Hematopoietic multipotent progenitor cell treated with erythropoietin and hydrocortisone succinate and interleukin-3 and kit ligand, for 17 days (in vitro differentiated cells): ENCODE measurements around the gene STX1B.

Experiments used
- DNase-seq: peaks from one replicate; pipeline ENCODE4 v3.0.0-alpha.2; 2015; ENCODE audit warnings: low spot score

The STX1B gene

DNA sequence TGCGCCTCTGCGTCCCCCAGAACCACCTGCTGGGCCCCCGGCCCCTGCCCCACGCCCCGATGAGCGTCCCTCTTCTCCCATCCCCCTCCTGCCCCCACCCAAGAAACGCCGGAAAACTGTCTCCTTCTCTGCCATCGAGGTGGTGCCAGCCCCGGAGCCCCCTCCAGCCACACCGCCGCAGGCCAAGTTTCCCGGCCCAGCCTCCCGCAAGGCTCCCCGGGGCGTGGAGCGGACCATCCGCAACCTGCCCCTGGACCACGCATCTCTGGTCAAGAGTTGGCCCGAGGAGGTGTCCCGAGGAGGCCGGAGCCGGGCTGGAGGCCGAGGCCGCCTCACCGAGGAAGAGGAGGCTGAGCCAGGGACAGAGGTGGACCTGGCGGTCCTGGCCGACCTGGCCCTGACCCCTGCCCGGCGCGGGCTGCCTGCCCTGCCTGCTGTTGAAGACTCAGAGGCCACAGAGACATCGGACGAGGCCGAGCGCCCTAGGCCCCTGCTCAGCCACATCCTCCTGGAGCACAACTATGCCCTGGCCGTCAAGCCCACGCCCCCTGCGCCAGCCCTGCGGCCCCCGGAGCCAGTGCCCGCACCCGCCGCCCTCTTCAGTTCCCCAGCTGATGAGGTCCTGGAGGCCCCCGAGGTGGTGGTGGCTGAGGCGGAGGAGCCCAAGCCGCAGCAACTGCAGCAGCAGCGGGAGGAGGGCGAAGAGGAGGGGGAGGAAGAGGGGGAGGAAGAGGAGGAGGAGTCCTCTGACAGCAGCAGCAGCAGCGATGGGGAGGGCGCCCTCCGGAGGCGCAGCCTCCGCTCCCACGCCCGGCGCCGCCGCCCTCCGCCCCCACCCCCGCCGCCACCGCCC lies 31.0 kb downstream of the STX1B start:
- DNase-seq: no peak

DNA sequence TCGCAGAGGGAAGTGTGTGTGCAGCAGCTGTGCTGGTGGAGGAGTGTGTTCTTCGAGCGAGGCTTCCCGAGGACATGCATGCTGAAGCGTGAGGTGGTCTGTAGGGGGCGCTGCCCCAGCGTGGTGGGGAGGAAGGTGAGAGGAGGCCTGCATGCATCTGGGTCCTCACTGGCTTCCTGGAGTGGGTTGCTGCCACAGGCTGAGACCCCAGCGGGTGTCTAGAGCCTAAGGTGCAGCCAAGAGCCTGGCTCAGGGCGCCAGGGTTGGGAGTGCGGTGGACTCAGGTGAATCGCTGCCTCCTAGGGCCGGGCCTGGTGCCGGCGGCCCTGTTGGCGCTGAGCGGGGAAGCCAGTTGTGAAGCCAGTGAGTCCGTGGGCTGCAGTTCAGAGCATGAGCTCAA lies 32.9 kb downstream of the STX1B start:
- DNase-seq: no peak

DNA sequence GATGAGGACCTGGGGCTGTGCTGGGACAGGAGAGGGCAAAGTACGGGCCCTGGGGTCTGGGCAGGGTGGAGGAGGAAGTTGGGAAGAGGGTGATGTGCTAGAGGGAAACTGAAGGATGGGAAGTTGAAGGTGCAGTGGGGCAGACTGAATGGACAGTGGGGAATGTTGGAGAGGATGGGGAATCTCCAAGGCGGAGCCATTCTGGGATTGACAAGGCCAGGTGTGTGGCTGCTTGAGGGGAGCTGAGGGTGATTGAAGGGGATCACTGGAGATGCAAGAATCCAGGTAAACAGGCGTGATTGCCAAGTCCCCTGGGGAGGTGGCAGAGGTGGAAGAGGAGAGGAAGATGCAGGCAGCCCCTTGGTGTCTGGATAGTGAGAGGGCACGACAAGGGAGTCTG lies 34.0 kb downstream of the STX1B start:
- no peak for DNase-seq

DNA sequence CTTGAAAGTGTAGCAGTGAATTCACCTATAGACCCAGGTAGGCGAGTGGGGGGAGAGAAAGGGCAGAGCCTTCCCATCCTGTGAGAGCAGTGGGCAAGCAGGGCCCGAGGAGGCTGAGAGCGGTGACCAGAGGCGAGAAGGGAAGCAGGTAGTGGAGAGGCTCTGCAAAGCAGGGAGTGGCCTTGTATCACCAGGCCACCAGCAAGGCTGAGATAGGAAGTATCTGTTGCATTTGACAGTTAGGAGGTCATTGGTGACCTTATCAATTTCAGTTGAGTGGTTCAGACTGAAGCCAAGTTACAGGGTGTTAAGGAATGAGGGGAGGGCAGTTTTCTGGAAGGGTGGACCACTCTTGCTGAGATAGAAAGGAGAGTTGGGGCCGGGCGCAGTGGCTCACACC lies 36.1 kb downstream of the STX1B start:
- peak; percentile 35 for DNase-seq

DNA sequence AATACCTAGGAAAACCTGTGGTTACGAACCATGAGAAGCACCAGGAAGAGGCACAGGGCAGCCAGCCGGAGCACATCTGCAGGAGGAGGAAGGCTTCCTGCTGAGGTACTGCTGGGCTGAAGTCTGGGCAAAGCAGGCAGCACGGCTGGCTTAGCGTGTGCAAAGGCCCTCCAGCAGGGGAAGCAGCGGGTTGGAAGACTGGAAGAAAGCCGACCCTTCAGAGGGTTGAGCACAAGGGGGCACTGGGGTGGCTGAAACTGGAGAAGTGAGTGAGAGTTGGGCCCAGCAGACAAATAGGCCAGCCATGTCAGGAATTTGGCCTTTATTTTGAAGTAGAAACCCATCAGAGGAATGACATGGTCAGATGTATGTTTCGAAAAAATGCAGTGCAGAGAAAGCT lies 37.6 kb downstream of the STX1B start:
- no peak for DNase-seq

DNA sequence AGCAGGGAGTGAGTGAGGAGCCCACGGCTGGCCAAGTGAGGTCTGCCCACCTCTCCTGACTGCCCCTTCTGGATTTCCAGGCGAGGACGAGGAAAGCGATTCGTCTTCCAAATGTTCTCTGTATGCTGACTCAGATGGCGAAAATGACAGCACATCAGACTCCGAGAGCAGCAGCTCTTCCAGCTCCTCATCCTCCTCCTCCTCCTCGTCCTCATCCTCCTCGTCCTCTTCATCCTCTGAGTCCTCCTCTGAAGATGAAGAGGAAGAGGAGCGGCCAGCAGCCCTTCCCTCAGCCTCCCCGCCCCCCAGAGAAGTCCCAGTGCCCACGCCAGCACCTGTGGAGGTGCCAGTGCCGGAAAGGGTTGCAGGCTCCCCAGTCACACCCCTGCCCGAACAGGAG lies 39.1 kb downstream of the STX1B start:
- no peak for DNase-seq

DNA sequence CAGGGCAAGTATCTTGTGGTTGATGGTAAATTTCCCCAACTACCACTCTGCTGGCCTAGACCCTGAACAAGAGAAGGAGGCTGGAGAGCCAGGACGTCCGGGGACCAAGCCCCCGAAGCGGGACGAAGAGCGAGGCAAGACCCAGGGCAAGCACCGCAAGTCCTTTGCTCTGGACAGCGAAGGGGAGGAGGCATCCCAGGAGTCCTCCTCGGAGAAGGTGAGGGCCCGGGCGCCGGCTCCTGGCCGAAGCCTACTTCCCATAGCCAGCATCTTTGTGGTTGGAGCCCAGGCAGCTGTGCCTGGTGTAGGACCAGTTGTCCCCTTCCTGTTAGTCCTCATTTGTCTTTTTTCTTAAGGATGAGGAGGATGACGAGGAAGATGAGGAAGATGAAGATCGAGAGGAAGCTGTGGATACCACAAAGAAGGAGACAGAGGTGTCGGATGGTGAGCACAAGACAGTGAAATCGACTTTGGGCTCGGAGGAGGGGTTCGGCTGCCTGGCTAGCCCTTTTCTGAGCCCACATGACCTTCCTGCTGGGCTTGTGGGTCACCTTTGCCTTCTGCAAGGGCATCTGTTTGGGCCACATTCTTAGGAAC lies 41.1 kb downstream of the STX1B start:
- DNase-seq: no peak

DNA sequence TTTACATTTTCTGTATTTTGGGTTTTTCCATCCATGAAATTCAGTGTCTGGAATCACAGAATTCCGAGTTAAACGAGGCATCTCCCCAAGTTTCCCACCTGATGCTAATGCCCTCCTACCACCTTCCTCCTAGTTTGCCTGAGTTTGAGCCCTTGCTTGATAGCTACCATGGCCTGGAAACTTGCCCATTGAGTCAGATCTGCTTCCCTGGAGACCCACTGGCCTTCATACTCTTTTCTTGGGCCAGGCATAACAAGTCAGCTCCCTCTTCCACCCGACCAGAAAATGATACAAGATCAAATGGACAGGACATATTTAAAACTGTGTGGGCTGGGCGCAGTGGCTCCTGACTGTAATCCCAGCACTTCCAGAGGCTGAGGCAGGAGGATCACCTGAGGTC lies 42.6 kb downstream of the STX1B start:
- DNase-seq: no peak

DNA sequence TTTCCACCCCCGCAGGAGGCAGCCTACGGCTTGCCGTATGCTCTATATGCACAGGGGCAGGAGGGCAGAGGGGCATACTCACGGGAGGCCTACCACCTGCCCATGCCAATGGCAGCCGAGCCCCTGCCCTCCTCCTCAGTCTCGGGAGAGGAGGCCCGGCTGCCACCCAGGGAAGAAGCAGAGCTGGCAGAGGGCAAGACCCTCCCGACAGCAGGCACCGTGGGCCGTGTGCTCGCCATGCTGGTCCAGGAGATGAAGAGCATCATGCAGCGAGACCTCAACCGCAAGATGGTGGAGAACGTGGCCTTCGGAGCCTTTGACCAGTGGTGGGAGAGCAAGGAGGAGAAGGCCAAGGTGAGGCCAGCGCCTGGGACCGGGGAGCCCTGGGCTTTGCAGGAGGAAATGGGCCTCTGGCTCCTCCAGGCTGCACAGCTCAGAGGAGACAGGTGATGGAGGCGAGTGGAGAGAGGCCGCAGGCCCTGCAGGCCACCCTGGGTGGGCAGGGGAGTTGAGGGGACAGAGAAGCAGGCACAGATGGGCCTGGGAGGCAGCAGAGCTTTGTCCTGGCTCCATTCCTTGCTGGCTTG lies 44.3 kb downstream of the STX1B start:
- DNase-seq: no peak

DNA sequence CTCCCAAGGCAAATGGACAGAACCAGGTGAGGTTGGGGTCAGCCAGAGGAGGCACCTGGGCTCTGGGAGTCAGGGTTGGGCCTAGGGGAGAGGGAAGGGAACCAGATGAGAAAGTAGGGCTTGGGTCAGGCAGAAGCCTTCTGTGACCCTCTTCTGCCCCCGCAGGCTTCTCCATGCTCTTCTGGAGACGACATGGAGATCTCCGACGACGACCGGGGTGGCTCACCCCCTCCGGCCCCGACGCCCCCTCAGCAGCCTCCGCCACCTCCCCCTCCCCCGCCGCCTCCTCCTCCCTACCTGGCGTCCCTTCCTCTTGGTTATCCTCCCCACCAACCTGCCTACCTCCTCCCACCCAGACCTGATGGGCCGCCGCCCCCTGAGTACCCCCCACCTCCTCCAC lies 45.0 kb downstream of the STX1B start:
- no peak for DNase-seq

DNA sequence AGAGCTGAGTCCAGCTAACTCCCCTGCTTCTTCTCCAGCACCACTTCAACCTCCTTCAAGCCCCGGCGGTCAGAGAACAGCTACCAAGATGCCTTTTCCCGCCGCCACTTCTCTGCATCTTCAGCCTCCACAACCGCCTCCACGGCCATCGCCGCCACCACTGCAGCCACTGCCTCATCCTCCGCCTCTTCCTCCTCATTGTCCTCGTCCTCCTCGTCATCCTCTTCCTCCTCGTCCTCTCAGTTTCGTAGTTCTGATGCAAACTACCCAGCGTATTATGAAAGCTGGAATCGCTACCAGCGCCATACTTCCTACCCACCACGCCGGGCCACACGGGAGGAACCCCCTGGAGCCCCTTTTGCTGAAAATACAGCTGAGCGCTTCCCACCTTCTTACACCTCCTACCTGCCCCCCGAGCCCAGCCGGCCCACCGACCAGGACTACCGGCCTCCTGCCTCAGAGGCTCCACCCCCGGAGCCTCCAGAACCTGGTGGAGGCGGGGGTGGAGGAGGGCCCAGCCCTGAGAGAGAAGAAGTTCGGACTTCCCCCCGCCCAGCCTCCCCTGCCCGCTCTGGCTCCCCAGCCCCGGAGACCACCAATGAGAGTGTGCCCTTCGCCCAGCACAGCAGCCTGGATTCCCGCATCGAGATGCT lies 45.7 kb downstream of the STX1B start:
- no peak for DNase-seq

DNA sequence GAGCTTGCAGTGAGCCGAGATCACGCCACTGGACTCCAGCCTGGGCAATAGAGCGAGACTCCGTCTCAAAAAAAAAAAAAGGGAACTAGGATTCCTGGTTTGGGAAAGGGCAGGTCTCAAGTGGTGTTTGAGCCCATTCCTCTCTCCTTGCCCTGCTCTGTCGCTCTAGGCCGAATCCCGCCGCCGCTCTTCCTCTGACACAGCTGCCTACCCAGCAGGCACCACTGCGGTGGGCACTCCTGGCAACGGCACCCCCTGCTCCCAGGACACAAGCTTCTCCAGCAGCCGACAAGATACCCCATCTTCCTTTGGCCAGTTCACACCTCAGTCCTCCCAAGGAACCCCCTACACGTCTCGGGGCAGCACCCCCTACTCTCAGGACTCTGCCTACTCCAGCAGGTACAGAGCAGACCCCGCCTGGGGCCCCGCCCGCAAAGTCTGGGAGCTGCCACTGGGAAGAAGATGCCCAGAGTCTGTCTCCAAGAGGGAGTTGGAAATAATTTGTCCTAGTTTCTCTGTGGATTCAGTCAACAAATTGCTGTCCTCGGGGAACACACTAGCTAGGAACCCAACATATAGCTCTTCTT lies 46.4 kb downstream of the STX1B start:
- DNase-seq: no peak

DNA sequence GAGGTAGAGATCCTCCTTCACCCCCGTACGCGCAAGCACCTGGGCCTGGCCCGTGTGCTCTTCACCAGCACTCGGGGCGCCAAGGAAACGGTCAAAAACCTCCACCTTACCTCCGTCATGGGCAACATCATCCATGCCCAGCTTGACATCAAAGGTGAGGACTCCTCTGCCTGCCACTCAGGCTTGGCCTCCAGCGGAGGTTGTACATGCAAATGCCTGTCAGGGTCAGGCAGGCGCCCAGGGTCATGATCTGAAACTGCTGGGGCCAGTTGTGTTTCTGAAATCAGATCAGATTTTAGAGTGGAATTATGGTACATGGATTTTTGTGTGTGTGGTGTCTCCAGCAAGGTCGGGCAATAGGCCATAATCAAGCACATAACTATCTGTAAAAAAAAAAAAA lies 49.1 kb downstream of the STX1B start:
- DNase-seq: no peak

DNA sequence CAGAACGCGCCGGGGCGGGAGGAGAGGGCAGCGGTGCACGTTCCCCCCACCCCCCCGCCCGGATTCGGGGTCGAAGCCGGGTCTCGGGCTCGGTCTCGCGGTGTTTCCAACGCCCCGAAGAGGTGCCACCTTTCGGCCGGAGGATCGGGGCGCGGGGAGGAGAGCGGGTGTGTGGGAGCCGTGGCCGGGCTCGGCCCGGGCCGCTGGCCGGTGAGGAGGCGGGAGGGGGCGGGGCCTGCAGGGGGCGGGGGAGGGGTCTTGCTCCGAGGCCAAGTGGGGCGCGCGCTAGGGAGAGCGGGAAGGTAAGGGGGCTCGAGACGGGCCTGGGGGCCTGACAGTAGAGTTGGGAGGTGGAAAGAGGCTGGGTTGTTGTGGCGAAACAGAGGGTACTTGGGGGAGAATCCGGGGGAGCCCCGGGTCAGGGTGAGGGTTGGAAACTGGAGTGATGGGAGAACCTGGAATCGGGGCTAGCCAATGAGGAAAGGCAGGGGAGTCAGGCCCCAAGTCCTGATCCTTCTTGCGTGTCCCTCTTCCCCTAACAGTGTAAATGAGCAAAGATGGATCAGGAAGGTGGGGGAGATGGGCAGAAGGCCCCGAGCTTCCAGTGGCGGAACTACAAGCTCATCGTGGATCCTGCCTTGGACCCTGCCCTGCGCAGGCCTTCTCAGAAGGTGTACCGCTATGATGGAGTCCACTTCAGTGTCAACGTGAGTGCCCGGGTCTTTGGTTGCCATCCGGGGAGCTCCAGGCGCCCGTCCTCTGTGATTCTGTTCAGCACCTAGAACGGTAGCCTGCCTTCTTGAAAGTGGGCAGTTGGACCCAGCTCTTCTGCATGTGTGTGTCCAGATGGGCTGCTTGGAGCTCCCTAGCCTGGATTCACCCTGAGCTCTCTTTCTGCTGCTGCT lies 52.0 kb downstream of the STX1B start:
- no peak for DNase-seq

DNA sequence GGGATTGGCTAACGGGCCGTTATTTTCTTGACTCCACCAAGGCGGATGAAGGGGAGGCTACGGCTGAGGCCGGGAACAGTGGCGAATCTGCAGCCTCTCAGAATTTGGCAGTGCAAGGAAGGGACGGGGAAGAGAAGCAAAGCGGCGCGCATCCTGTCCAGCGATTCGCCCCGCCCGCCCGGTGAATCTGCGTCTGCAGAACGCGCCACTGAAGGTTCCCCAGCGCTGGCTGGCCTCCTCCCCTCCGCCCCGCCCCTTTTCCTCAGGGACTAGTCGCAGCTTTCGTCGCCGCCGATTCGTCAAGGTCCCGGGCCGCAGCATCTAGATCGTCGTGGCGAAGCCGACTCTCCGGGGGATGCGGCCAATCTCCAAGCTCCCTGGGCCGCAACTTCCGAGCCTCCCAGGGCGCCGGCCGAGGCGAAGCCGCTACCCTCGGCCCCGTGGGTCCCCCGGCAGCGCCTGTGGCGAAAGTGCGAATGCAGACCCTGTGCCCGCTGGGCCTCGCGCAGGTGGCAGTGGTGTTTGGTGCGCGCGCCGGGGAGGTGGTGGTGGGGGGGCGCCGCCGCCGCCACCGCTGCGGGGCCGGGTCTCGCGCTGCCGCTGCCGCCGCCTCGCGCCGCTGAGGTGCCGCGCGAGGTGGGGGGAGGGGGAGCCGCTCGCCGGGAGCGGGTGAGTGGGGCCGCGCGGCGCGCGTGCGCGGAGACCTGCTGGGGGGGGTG lies 52.8 kb downstream of the STX1B start, which contains the start of gene SETD1A:
TSS of gene SETD1A (plus strand) at position 299 of the 719 bp plus-strand sequence. CDS start 978 bp downstream, outside the sequence.
- peak; percentile 94 for DNase-seq

DNA sequence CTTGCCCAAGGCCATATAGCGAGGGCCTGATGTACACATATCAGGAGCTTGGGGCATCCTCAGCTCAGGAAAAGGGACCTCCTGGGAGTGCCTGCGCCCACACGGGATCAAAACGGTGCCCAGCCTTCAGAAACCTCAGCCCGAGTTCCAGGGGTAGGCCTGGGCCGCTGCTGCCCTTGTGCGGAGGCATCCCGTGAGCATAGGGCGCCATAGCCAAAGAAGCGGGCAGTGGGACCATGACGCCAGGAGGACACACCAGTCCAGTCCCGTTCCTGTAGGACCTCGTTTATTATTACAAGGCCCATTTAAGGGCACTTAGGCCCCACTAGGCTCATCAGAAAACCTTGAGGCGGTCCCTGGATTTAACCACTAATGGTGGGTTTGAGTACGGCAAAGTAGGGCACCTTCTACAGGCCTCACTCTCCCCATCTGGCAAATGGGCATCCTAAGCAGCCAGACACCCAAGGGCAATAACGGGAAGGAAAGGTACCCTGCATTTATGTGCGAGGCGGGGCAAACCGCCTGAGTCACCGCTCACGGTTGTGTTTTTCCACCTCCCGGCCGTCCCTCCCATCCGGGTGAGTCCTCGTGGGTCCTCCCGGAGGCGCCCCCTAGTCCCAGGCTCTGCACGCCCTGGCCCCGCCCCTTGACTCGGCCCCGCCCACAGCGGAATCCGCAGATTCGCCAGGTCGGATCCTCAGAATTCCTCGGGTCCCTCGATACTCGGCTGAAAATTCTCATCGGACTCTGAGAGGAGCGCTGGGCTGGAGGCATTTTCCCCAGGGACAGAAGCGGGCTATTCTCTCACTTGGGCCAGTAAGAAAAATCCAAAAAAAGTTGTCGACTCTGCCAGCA lies 53.6 kb downstream of the STX1B start:
- DNase-seq: peak; percentile 93

DNA sequence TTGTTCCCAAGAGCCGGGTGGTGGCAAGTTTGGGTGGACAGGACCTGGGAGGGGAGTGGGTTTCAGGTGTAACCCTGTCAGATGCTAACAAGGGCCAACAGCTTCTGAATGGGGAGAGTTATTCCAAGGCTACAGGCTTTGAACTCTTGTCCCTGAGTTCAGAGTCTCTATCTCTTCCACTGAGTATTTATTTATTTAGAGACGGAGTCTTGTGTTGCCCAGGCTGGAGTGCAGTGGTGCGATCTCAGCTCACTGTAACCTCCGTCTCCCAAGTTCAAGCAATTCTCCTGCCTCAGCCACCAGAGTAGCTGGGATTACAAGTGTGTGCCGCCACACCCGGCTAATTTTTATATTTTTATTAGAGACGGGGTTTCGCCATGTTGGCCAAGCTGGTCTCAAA lies 55.4 kb downstream of the STX1B start:
- no peak for DNase-seq

DNA sequence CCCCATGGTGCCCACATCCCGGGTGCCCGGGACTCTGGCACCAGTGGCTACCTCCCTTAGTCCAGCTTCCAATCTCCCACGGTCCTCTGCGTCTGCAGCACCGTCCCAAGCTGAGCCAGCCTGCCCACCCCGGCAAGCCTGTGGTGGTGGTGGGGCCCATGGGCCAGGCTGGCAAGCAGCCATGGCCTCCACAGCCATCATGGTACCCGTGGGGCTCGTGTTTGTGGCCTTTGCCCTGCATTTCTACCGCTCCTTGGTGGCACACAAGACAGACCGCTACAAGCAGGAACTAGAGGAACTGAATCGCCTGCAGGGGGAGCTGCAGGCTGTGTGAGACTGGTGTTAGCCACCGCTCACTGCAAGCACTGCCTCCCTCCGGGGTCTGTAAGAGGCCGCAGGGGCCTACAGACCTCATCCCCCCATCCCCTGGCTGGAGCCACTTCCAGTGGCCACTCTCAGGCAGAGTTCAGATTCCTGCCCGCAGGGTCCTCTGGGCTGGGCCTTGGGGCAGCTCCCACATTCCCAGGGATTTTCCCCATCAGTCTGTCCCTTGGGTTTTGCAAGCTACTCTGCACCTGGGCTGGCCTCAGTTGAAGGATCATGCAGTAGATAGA lies 56.8 kb downstream of the STX1B start:
- peak; percentile 83 for DNase-seq

DNA sequence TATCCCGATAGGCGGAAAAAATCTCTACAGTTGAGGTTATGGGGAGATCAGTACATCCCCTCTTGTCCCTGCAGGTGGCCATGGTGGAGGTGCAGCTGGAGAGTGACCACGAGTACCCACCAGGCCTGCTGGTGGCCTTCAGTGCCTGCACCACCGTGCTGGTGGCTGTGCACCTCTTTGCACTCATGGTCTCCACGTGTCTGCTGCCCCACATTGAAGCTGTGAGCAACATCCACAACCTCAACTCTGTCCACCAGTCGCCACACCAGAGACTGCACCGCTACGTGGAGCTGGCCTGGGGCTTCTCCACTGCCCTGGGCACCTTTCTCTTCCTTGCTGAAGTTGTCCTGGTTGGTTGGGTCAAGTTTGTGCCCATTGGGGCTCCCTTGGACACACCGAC lies 57.3 kb downstream of the STX1B start:
- DNase-seq: no peak
